Stimulated activated CD4-positive, alpha-beta T cell treated with anti-CD3 and anti-CD28 coated beads, TNF-alpha, amount 100 ng/mL, for 4 hours (primary cell): ENCODE results near the gene SIRT3.
"Not testable (repeated sequence)": the region's sequence is repeated elsewhere in the genome, so short reads cannot be mapped to it uniquely, and the experiment has no call there.

Experiments used
- DNase-seq, 3 experiments: peaks; one replicate each; pipeline ENCODE4 v3.0.0-alpha.2; 2020; ENCODE audit warnings: low read depth in 3 of 3

The SIRT3 gene

GRCh38 chr11:270451-271318 is 34.5 kb upstream of the SIRT3 start:
- DNase-seq = no peak

- DNase-seq = no peak
Observed at GRCh38 chr11:269146-269890, 33.2 kb upstream of the SIRT3 start.

GRCh38 chr11:268716-269145 is 32.6 kb upstream of the SIRT3 start:
- not testable (repeated sequence) for DNase-seq

- DNase-seq = no peak
Observed at GRCh38 chr11:267491-267994, 31.4 kb upstream of the SIRT3 start.

GRCh38 chr11:266676-267439 is 30.7 kb upstream of the SIRT3 start:
- DNase-seq = no peak

- DNase-seq = no peak
Observed at GRCh38 chr11:261624-262023, 25.5 kb upstream of the SIRT3 start.

- DNase-seq = no peak
Observed at GRCh38 chr11:259413-259812, 23.3 kb upstream of the SIRT3 start.

GRCh38 chr11:257766-258493 is 21.8 kb upstream of the SIRT3 start:
- DNase-seq = no peak

- DNase-seq = no peak
Observed at GRCh38 chr11:256952-257737, 21.0 kb upstream of the SIRT3 start.

GRCh38 chr11:255816-256215 is 19.7 kb upstream of the SIRT3 start:
- no peak for DNase-seq

- no peak for DNase-seq
Observed at GRCh38 chr11:255176-255575, 19.0 kb upstream of the SIRT3 start.

- DNase-seq = no peak
Observed at GRCh38 chr11:253886-254270, 17.7 kb upstream of the SIRT3 start.

GRCh38 chr11:253160-253885 is 17.2 kb upstream of the SIRT3 start:
- DNase-seq = no peak

- DNase-seq = no peak
Observed at GRCh38 chr11:252666-253065, 16.5 kb upstream of the SIRT3 start.

- DNase-seq = no peak
Observed at GRCh38 chr11:251550-251949, 15.4 kb upstream of the SIRT3 start.

GRCh38 chr11:250740-251299 is 14.7 kb upstream of the SIRT3 start:
- peak; percentile 44 to 65 (median 59) for DNase-seq

GRCh38 chr11:250274-250673 is 14.1 kb upstream of the SIRT3 start:
- DNase-seq = no peak

GRCh38 chr11:249062-249461 is 12.9 kb upstream of the SIRT3 start:
- DNase-seq = no peak

GRCh38 chr11:244376-244775 is 8.2 kb upstream of the SIRT3 start:
- DNase-seq = no peak

- DNase-seq = no peak
Observed at GRCh38 chr11:241634-242033, 5.5 kb upstream of the SIRT3 start.
